DND-41 (cell line): ENCODE measurements around the gene CEMIP2.

Experiments used
- CTCF ChIP-seq: IDR thresholded peaks from 2 replicates; pipeline ENCODE4 v1.5.1; 2012; ENCODE audit warnings: borderline replicate concordance, low read length, moderate library complexity, mild to moderate bottlenecking; ENCODE audit not compliant: poor library complexity, severe bottlenecking; ENCODE audit errors: extremely low read depth
- EZH2 ChIP-seq: IDR thresholded peaks from 3 replicates; pipeline ENCODE4 v1.6.1; 2012; ENCODE audit warnings: borderline replicate concordance, low read depth, mild to moderate bottlenecking, moderate library complexity, low read length, inconsistent platforms; ENCODE audit not compliant: severe bottlenecking

- TF ChIP-seq CTCF (no peak), EZH2 (no peak)
These were observed 123.4 kb downstream of the CEMIP2 start for GRCh38 chr9:71644819-71645362.
